ENCODE results near the gene OAS2. TPM values are rescaled to one million over a fixed set of nuclear protein-coding genes. Genes with fewer than 3 reads are reported as not detected.

OAS2 gene
- total RNA-seq, 3 donors from 2014 or later (not counting 1 experiment from before 2014, with no cell fraction given) = 29.0 to 56.3 (median 48.2) TPM

GRCh38 chr12:113016796-113017195 lies 38.5 kb downstream of the OAS2 start:
- Histone ChIP-seq H3K9me3 (ENCODE audit: control insufficient read depth, insufficient read depth, low read length) (no peaks in the 10 kb centered on the region), H3K4me3 (ENCODE audit: low read length) (no peak overlapping the region), H3K4me1 (ENCODE audit: control insufficient read depth, insufficient read depth, low read length) (no peaks in the 10 kb centered on the region), H3K27me3 (ENCODE audit: control insufficient read depth, insufficient read depth, low read length) (no peaks in the 10 kb centered on the region), H3K36me3 (ENCODE audit: control insufficient read depth, insufficient read depth, low read length) (no peaks in the 10 kb centered on the region), H3K27ac (ENCODE audit: low read length) (no peak overlapping the region)
- Mint-ChIP-seq H3K27ac (no peak overlapping the region), H3K9me3 (no peaks in the 10 kb centered on the region), H3K36me3 (peaks cover 1% of the 10 kb centered on the region), H3K4me3 (no peak overlapping the region), H3K27me3 (ENCODE audit: low read depth in 2 of 2) (peaks cover 0 to 11% of the 10 kb centered on the region in 2 donors), H3K4me1 (no peaks in the 10 kb centered on the region)
- no peak for ATAC-seq
- DNase-seq = no peak
- 83% methylated on average over 5 of the region's 5 CpGs for WGBS (ENCODE audit: insufficient coverage)
- TF ChIP-seq CTCF (IDR thresholded peaks at IDR 0.05) = no peak
- intact Hi-C loops (cut with micrococcal nuclease) = no loop called here

GRCh38 chr12:113019025-113019424 lies 40.7 kb downstream of the OAS2 start:
- Histone ChIP-seq H3K9me3 (ENCODE audit: control insufficient read depth, insufficient read depth, low read length) (no peaks in the 10 kb centered on the region), H3K36me3 (ENCODE audit: control insufficient read depth, insufficient read depth, low read length) (no peaks in the 10 kb centered on the region), H3K4me1 (ENCODE audit: control insufficient read depth, insufficient read depth, low read length) (no peaks in the 10 kb centered on the region), H3K27ac (ENCODE audit: low read length) (no peak overlapping the region), H3K27me3 (ENCODE audit: control insufficient read depth, insufficient read depth, low read length) (no peaks in the 10 kb centered on the region), H3K4me3 (ENCODE audit: low read length) (no peak overlapping the region)
- TF ChIP-seq CTCF (IDR thresholded peaks at IDR 0.05) = no peak
- peaks cover 0 to 11% of the 10 kb centered on the region in 2 donors for H3K27me3 Mint-ChIP-seq (ENCODE audit: low read depth in 2 of 2)
- 69% methylated on average over 4 of the region's 4 CpGs for WGBS (ENCODE audit: insufficient coverage)
- no peaks in the 10 kb centered on the region for H3K36me3 Mint-ChIP-seq
- H3K9me3 Mint-ChIP-seq = no peaks in the 10 kb centered on the region
- H3K4me3 Mint-ChIP-seq = no peak overlapping the region
- H3K27ac Mint-ChIP-seq = no peak overlapping the region
- no peaks in the 10 kb centered on the region for H3K4me1 Mint-ChIP-seq
- intact Hi-C loops (cut with micrococcal nuclease) = no loop called here
- DNase-seq (no peak), ATAC-seq (no peak)

GRCh38 chr12:113021500-113021899 lies 43.2 kb downstream of the OAS2 start:
- H3K9me3 ChIP-seq (ENCODE audit: control insufficient read depth, insufficient read depth, low read length) = no peaks in the 10 kb centered on the region
- no peak for TF ChIP-seq CTCF (IDR thresholded peaks at IDR 0.05)
- DNase-seq (no peak), ATAC-seq (no peak)
- H3K27me3 ChIP-seq (ENCODE audit: control insufficient read depth, insufficient read depth, low read length) = no peaks in the 10 kb centered on the region
- no peak overlapping the region for H3K27ac ChIP-seq (ENCODE audit: low read length)
- H3K36me3 ChIP-seq (ENCODE audit: control insufficient read depth, insufficient read depth, low read length) = no peaks in the 10 kb centered on the region
- intact Hi-C loops (cut with micrococcal nuclease) = no loop called here
- H3K36me3 Mint-ChIP-seq = no peaks in the 10 kb centered on the region
- H3K4me1 Mint-ChIP-seq = no peaks in the 10 kb centered on the region
- no peak overlapping the region for H3K4me3 ChIP-seq (ENCODE audit: low read length)
- H3K4me1 ChIP-seq (ENCODE audit: control insufficient read depth, insufficient read depth, low read length) = no peaks in the 10 kb centered on the region
- H3K9me3 Mint-ChIP-seq = no peaks in the 10 kb centered on the region
- no peak overlapping the region for H3K4me3 Mint-ChIP-seq
- WGBS (ENCODE audit: insufficient coverage) = 94% methylated on average over 1 of the region's 1 CpG
- H3K27me3 Mint-ChIP-seq (ENCODE audit: low read depth in 2 of 2) = peaks cover 0 to 11% of the 10 kb centered on the region in 2 donors
- no peak overlapping the region for H3K27ac Mint-ChIP-seq

- Mint-ChIP-seq H3K9me3 (no peaks in the 10 kb centered on the region), H3K27ac (no peak overlapping the region), H3K36me3 (no peaks in the 10 kb centered on the region), H3K4me1 (no peaks in the 10 kb centered on the region), H3K27me3 (ENCODE audit: low read depth in 2 of 2) (peaks cover 0 to 11% of the 10 kb centered on the region in 2 donors), H3K4me3 (no peak overlapping the region)
- no peak overlapping the region for H3K4me3 ChIP-seq (ENCODE audit: low read length)
- no peaks in the 10 kb centered on the region for H3K9me3 ChIP-seq (ENCODE audit: control insufficient read depth, insufficient read depth, low read length)
- no peak overlapping the region for H3K27ac ChIP-seq (ENCODE audit: low read length)
- intact Hi-C loops (cut with micrococcal nuclease) = no loop called here
- H3K36me3 ChIP-seq (ENCODE audit: control insufficient read depth, insufficient read depth, low read length) = no peaks in the 10 kb centered on the region
- no peaks in the 10 kb centered on the region for H3K4me1 ChIP-seq (ENCODE audit: control insufficient read depth, insufficient read depth, low read length)
- no peak for TF ChIP-seq CTCF (IDR thresholded peaks at IDR 0.05)
- 100% methylated on average over 1 of the region's 3 CpGs for WGBS (ENCODE audit: insufficient coverage)
- DNase-seq (no peak), ATAC-seq (no peak)
- H3K27me3 ChIP-seq (ENCODE audit: control insufficient read depth, insufficient read depth, low read length) = no peaks in the 10 kb centered on the region
Measured at GRCh38 chr12:113022563-113023297, 44.4 kb downstream of the OAS2 start.
